NAMALWA (cell line): ENCODE measurements around the gene LIN52.
"Not testable (repeated sequence)": the region's sequence is repeated elsewhere in the genome, so short reads cannot be mapped to it uniquely, and the experiment has no call there.

Source experiments
- DNase-seq: peaks from one replicate; pipeline ENCODE4 v3.0.0-alpha.2; 2015; ENCODE audit warnings: low spot score

Gene LIN52

DNA sequence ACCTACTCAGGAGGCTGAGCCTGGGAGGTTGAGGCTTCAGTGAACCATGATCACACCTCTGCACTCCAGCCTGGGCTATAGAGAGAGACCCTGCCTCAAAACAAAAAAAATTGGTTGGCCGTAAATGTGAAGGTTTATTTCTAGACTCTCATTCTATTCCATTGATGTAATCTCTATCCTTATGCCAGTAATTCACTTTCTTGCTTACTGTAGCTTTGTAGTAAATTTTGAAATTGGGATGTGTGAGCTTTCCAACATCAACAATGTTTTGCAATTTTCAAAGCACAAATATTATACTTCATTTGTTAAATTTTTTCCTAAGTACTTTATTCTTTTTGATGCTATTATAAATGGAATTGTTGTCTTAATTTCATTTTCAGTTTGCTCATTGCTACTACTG, 24.6 kb downstream of the LIN52 start:
- DNase-seq, result no peak

DNA sequence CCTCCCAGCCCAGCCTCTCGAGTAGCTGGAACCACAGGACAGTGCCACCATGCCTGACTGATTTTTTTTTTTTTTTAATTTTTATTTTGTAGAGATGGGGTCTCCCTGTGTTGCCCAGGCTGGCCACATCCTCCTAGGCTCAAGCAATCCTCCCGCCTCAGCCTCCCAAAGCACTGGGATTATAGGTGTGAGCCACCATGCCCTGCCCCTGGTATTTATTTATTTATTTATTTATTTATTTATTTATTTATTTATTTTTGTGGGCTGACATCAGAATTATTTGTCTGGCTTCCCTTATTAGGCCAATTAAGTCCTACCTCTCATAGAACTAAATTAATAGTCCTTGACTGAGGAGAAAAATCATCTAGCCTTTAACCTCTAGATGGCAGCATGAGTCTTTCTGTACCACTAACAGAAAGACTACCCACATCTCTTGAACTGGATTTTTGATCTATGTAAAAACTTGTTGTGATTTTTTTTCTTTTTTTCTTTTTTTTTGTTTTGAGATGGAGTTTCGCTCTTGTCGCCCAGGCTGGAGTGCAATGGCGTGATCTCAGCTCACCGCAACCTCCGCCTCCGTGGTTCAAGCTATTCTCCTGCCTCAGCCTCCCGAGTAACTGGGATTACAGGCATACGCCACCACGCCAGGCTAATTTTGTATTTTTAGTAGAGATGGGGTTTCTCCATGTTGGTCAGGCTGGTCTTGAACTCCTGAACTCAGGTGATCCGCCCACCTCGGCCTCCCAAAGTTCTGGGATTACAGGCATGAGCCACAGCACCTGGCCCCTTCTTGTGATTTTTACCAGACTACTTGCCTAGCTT, 26.9 kb downstream of the LIN52 start:
- DNase-seq, result peak; percentile 65

DNA sequence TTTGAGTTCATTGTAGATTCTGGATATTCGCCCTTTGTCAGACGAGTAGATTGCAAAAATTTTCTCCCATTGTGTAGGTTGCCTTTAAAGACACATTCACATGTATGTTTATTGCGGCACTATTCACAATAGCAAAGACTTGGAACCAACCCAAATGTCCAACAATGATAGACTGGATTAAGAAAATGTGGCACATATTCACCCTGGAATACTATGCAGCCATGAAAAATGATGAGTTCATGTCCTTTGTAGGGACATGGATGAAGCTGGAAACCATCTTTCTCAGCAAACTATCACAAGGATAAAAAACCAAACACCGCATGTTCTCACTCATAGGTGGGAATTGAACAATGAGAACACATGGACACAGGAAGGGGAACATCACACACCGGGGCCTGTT, 40.7 kb downstream of the LIN52 start:
- not testable (repeated sequence) for DNase-seq

DNA sequence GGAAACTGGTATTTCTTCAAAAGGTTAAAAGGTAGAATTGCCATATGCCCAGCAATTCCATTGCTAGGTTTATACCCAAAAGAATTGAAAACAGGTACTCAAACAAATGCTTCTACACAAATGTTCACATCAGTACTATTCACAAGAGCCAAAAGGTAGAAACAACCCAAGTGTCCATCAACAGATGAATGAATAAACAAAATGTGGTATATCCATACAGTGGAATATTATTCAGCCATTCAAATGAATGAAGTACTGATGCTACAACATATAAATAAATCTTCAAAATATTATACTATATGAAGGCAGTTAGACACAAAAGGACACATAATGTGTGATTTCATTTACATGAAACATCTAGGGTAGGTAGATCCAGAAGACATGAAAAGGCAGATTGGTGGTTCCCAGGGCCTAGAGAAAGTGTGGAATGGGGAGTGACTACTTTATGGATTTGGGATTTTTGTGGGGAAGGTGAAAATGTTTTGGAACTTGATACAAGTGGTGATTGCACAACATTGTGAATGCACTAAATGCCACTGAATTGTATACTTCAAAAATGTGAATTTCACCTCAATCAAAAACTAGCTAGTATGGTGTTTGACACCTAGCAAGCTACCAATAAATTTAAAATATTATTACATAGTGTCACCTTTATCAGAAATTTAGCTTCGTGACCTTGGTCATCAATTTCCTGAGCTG, 41.7 kb downstream of the LIN52 start:
- no peak for DNase-seq

DNA sequence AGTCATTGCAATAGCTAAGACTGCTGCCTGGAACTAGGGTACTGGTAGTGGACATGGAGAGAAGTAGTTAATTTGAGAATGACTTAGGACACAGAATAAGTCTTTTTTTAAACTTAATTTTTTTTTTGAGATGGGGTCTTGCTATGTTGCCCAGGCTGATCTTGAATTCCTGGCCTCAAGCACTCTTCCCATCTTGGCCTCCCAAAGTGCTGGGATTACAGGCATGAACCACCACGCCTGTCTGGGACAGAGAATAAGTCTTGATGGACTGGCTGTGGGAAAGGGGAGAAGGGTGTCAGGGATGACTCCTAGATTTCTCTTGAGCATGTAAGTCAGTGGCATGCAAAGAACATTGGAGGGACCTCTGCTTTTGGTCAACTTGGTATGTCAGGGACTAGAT, 42.9 kb downstream of the LIN52 start:
- no peak for DNase-seq

DNA sequence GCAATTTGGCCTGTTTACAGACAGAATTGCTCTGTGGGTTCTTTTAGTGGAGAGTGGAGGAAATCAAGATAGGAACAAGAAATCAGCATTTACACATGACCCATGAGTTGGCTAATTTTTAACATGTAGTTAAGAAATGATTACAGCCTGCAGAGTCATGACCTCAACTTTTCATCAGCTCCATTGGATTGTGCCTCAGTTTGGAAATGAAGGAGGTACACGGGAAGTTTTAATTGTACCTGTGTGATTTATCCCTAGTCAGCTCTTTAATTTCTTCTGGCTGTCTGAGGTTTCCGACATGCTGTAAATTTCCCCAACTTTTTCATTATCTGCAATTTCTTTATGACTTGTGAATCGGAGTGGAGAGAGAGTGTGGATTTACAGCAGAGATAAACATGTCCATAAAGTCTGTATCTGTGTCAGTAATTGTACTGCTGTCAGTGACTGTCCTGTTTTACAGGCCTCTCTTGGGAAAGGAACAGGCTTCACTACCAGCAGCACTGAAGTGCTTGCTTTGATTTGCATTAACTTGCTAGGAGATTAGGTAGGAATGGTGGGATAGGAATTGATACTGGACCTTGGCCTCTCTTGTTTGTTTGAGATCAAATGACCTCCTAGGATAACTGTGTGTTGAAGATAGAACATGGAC, 49.2 kb downstream of the LIN52 start:
- no peak for DNase-seq

DNA sequence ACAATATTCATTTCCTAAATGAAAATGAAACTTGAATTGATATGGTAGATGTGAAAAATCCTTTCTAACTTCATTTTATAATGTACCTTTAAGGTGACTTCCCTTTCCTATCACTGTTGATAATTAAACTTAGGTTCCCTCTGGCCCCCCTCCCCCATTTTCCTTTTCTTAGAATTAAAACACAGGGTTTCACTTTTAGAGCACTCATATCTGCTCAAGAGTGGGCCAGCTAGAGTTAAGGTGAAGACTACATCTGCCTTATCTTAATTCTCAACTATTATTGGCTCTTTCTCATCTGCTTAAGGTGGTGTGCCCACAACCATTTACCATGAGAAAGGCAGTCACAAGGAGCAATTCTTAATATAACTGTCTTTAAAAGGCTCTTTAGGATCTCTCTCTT, 49.7 kb downstream of the LIN52 start:
- no peak for DNase-seq

DNA sequence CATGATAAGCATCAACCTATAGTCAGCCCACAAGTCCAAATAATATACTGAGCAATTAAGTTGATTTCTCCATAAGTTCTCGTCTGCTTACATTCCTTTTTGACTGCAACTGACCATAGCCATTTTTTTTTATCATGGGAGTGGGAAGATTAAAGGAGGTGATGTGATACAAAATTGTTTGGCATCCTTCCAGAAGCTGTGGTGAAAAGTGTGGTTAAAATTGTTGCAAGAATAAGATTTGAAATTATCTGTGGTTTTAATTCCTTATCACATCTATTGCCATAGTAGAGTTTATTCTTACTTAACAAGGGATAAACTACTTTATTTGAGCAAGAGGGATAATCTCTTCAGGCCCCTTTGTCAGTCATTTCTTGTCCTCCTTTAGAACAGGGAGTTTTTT, 50.7 kb downstream of the LIN52 start:
- DNase-seq, result no peak

DNA sequence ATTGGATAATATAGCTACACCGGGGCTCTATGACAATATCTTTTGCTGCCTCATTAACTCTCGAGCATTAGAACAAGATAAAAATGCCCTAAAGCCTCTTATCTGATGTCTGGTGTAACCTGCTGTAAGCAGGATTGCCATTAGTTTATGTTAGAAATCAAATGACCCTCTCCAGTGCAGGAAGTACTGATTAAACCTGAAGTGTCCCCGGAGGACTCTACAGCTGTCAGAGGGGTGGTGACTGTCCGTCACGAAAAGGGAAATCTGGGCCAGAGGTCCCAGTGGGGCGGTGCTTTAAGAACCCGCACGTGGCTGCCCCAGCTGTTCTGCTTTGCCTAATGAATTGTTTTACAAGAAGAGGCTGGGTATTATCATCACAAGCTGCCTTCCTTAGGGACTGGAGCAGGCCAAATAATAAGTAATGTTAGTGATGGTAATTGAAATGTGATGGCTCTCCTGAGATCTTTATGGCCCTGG, 55.7 kb downstream of the LIN52 start:
- peak; percentile 54 for DNase-seq

DNA sequence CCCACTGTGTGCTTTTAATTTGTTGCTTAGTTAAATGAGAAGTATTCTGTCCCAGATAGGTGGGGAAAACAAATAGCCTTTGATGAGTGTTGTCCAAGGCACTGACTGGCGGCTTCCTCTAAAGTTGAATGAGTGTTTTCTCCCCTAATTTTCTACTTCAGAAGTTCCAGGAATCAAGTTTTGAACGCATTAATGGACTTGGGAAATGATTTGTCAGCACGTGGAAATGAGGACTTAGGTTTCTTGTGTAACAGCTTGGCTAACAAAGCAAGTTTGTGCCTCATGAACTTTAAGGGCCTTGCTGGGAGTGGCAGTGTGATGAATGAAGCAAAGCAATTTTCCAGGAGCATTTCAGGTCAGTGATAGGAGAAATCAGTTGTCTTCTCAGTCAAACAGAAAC, 56.9 kb downstream of the LIN52 start:
- no peak for DNase-seq

DNA sequence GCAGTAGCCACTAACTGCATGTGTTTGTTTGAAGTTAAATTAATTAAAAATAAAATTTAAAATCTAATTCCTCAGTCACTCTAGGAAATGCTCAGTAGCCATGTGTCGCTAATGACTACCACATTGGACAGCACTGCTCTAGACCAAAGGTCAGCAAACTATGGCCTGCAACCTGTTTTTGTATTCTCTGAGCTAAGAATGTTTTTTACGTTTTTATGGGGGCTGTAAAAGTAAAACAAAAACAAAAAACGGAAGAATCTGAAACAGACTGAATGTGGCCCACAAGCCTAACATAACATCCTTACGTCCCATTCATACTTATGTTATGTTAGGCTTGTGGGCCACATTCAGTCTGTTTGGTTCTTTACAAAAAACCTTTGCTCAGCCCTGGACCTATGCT, 57.8 kb downstream of the LIN52 start:
- no peak for DNase-seq

DNA sequence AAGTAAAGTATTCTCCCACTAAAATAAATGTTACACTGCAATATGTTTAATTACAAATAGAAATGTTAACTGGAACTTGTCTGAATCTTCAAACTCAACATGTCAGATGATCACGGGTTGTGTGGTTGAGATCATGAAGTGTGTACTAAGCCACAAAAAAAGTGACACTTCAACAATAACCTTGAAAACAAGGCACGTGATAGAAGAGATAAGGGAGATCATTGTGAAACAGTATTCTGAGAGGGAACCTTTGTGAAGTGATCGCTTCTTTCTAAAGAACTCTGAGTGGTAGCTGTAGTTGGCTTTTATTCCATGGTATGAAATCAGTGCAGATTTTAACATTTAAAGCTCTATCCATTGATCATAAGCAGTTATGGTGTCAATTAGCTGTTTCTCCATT, 60.0 kb downstream of the LIN52 start:
- no peak for DNase-seq

DNA sequence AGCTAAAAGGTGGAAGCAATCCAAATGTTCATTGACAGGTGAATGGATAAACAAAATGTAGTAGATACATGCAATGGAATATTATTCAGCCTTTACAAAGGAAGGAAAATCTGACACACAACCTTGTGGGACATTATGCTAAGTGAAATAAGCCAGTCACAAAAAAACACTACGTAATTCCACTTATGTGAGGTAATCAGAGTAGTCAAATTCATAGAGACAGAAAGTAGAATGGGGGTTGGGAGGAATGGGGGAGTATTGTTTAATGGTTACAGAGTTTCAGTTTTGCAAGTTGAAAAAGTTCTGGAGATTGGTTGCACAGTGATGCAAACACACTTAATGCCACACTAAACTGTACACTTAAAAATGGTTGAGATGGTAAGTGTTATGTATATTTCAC, 62.8 kb downstream of the LIN52 start:
- DNase-seq, result no peak

DNA sequence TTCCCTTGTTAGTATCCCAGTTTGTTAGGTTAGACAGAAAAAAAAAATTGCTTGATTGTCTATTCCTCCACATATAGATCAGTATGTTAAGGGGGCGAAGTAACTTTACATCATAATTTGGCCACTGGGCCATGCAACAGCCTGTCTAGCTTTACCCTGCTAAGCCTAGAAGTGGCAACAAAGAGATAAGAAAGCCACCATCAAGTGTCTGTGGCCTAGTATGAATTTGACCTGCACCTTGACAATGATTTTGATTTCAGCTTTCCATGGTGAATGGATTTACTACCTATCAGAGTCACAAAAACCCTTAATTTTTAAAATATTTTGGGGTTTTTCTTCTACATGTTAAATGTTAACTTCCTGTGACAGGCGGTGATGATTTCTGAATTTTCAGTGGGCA, 63.9 kb downstream of the LIN52 start:
- no peak for DNase-seq

DNA sequence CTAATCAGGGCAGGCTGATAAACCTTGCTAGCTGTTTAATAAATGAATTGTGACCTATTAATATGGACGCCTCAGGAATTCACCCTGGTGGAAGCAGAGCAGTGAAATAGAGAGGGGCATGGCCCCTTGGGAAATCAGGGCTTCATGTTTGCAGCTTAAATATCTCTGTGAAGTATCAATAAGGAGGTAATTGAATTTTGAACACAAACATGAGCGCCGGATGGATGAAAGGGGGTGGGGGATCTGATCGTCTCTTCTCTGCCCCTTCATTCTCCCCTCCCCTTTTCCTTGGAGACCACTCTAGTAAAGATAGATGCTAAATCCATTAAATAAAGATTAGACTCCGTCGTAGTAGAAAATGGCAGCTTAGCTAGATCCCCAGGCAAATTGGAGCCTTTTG, 70.5 kb downstream of the LIN52 start:
- DNase-seq, result no peak

DNA sequence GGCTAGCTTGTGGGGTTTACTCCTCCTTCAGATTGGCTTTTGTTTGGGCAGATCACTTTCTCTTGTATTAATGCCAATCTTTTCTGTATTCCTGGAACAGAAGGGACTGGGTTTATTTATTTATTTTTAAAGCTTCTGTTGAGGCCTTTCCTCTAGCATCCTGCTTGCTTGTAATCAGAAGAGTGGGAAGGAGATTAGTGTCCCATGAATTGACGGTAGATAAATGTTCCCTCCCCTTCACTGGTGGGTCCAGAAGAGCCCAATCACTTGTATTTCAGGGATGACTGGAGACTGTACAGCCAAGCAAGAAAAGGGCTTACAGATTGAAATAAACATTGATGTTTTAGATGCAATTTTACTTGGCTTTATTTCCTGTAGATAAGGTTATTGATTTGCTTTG, 71.0 kb downstream of the LIN52 start:
- DNase-seq, result no peak

DNA sequence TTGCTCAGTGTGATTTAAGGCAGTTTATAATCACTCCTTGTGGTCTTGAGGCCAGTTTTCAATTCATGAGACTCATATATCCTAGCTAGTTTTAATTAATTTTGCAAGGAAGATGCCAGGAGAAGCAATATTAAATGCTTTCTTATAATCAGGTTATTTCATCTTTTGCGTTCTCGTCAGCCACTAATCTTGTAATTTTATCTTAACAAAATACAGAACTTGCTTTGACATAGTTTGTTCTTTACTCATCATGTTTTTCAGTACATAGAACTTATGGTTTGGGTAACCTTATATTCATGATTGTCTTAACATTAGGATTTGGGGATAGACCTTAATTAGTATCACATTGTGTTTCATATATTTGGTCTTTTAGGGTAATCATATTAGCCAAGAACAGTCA, 76.0 kb downstream of the LIN52 start:
- DNase-seq, result no peak

DNA sequence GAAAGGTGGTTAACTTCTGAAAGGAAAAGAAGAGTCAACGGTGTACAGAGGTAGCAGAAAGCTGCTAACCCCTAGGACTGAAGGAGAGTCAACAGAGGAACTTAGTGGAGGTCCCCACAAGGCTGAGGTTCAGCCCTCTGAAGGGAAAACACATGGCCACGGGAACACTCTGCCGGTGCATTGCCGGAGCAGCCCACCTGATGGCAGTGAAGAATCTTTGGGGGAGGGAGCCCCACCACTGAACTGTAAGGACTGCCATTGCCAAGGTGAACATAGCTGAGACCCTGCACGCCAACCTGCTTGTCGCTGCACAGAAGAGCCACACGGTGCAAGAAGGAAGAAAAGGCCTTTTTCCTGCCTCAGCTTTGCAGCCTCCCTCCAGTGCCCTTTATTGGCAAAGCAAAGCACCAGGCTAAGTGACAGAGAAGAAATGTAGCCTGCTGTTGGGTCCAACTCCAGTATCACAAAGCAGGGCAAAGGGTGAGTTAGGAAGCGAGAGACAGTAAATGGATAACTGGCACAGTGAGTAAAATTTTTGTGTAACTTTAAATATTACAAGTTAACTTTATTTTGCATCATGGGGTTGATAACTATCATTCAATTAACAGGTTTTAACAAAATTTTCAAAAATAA, 76.9 kb downstream of the LIN52 start:
- DNase-seq, result no peak

DNA sequence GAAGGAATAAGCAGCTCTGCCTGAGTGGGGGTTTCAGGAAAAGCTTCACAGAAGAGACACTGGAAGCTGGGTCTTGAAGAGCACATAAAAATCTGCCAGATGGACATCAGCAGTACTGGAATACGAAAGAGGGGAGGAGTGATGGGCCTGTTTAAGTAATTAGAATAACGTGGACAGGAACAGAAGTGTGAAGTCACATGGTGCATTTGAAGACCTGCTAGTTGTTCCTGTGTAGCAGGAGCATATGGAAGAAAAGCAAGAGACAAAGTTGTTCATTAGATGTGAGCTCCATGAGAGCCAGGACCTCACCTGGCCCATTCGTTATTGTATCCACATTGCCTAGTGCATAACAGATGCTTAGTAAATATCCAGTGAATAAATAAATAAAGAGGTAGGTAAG, 85.2 kb downstream of the LIN52 start:
- DNase-seq, result no peak

DNA sequence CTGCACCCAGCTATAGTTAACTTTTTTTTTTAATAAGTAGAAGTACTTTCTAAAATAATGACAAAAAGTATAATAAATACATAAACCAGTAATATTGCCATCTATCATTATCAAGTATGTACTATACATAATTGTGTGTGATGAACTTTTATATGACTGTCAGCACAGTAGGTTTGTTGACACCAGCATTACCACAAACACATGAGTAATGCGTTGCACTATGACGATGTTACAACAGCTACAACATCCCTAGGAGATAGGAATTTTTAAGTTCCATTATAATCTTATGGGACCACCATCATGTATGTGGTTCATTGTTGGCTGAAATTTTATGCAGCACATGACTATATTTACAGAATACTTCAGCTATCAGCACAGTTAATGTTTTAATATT, 91.6 kb downstream of the LIN52 start:
- DNase-seq, result no peak

DNA sequence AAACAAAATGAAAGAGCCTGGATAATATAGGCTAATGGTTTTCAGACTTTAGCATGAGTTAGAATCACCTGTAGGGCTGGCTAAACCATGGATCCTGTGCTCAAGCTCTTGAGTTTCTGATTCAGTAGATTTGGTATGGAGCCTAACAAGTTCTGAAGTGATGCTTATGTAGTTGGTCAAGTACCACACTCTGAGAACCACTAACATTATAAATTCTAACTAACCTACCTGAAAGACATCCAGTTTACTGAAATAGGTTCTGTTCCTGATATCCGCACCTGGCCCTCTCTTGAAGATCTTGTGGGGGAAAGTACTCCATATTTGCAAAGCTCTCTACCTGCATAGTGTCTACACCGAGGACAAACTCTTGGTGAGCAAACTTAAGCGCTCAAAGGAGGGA, 95.1 kb downstream of the LIN52 start:
- DNase-seq, result no peak

DNA sequence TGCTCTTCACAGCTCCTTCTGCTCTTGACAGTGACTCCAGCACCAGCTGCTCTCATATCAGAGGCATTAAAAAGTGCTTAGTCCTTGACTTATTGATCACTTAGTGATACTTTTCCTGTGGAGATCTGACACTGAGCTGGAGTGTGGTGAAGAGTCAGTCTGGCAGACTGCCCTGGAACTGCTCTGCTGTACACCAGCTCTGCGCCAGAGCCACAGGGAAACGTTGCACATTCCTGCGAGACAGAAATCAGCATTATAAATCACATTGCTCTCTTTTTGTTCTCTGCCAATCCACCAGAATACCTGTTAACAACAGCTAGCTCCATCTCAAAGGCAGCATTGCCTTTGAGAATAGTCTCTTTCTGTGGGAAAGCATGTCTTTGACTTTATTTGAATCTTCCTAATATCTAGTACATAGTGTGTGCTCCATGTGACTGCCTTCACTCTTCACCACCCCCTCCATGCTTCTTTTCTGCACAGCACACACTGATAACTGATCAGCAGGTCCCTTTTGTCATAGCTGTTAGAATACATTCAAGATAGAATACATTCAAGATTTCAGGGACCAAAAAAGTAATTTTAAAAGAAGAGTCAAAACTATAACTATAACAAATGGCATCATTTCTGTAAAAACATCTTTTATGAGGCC, 106.3 kb downstream of the LIN52 start:
- DNase-seq, result no peak
